Measurements from ENCODE around the gene TMCO6.

DNA sequence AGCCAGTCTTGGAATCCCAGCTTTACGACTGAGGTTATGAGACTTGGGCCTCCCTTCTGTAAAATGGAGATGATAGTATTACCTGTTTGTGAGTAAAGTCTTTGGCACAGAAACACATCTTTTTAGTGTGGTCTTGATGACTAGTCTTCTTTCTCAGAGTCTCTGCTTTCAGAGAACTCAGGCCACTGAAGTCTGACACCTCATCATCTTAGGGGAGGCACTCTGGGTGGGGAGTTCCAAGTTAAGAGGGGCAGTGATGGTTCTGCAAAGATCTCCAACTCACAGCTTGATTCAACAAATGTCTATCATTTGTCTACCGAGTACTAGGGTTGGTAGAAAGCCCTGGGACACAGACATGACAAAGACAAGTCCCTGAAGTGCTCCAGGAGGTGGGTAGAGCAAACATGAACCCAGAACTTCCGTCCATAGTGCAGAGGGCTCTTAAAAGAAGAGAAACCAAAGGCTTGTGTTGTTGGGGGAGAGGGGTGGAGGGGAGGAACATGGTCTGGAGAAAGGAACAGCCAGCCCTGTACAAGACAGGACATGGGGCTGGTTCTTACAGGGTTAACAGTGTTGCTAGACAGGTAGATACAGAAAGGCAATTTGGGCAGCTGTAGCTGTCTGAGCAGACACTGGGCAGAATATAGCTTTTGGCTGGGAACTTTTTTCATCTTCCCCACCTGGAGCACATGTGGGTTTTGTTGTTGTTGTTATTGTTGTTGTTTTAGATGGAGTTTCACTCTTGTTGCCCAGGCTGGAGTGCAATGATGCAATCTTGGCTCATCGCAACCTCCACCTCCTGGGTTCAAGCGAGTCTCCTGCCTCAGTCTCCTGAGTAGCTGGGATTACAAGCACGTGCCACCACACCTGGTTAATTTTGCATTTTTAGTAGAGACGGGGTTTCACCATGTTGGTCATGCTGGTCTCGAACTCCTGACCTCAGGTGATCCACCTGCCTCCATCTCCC is 3.7 kb upstream of the TMCO6 start:
- no peak for TF ChIP-seq ARHGAP35 (IDR thresholded peaks at IDR 0.05; ENCODE audit: partially characterized antibody)
- TF ChIP-seq, protein P1, sequence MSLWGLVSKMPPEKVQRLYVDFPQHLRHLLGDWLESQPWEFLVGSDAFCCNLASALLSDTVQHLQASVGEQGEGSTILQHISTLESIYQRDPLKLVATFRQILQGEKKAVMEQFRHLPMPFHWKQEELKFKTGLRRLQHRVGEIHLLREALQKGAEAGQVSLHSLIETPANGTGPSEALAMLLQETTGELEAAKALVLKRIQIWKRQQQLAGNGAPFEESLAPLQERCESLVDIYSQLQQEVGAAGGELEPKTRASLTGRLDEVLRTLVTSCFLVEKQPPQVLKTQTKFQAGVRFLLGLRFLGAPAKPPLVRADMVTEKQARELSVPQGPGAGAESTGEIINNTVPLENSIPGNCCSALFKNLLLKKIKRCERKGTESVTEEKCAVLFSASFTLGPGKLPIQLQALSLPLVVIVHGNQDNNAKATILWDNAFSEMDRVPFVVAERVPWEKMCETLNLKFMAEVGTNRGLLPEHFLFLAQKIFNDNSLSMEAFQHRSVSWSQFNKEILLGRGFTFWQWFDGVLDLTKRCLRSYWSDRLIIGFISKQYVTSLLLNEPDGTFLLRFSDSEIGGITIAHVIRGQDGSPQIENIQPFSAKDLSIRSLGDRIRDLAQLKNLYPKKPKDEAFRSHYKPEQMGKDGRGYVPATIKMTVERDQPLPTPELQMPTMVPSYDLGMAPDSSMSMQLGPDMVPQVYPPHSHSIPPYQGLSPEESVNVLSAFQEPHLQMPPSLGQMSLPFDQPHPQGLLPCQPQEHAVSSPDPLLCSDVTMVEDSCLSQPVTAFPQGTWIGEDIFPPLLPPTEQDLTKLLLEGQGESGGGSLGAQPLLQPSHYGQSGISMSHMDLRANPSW (CRISPR knock-in tag; IDR thresholded peaks at IDR 0.05): no peak
- no peak for TF ChIP-seq BDP1 (IDR thresholded peaks at IDR 0.05; ENCODE audit: insufficient read depth, insufficient read length)

All from K562 (cell line).